OCI-LY3 (cell line): ENCODE data around the gene CD96.

ENCODE experiments used
- H2AFZ ChIP-seq: fragments of 200-600, 300-600 bp; shearing (Covaris generic); 2 replicates; pipeline ENCODE4 v1.6.0; 2014; ENCODE audit warnings: antibody characterized with exemption, low read depth, low read length
- H3K27ac ChIP-seq: fragments of 200-600, 300-600 bp; sonication (generic); 2 replicates; pipeline ENCODE4 v1.5.1; 2014; ENCODE audit warnings: mild to moderate bottlenecking, low read length, moderate library complexity, mixed read lengths
- H3K27me3 ChIP-seq: fragments of 200-600, 300-600 bp; sonication (generic); 2 replicates; pipeline ENCODE4 v1.6.1; 2014; ENCODE audit warnings: low read depth, low read length, mixed read lengths
- H3K36me3 ChIP-seq: fragments of 200-600, 300-600 bp; sonication (generic); replicated peaks from 2 replicates; pipeline ENCODE3; 2014; ENCODE audit warnings: low read depth, low read length, mixed read lengths
- H3K4me1 ChIP-seq: fragments of 300-600, 200-600 bp; sonication (generic); 2 replicates; pipeline ENCODE4 v1.6.1; 2014; ENCODE audit warnings: low read length, mixed read lengths
- H3K4me2 ChIP-seq: fragments of 200-600, 300-600 bp; sonication (generic); 2 replicates; pipeline ENCODE4 v1.6.1; 2014; ENCODE audit warnings: low read length, mixed read lengths
- H3K4me3 ChIP-seq: fragments of 300-600, 200-600 bp; sonication (generic); 2 replicates; pipeline ENCODE4 v1.5.1; 2014; ENCODE audit warnings: antibody characterized with exemption, mild to moderate bottlenecking, low read length, moderate library complexity
- H3K79me2 ChIP-seq: fragments of 300-600, 200-600 bp; shearing (Covaris generic); 2 replicates; pipeline ENCODE4 v1.6.1; 2014; ENCODE audit warnings: mild to moderate bottlenecking, low read length, mixed read lengths
- H3K9ac ChIP-seq: fragments of 300-600, 200-600 bp; shearing (Covaris generic); 2 replicates; pipeline ENCODE4 v1.6.0; 2014; ENCODE audit warnings: mild to moderate bottlenecking, low read length, moderate library complexity
- H3K9me3 ChIP-seq: fragments of 200-600, 300-600 bp; shearing (Covaris generic); 2 replicates; pipeline ENCODE4 v1.6.1; 2014; ENCODE audit warnings: low read length, mixed read lengths; ENCODE audit not compliant: insufficient read depth
- H4K20me1 ChIP-seq: fragments of 200-600, 300-600 bp; sonication (generic); 2 replicates; pipeline ENCODE4 v1.6.1; 2016; ENCODE audit warnings: low read length, mixed read lengths; ENCODE audit not compliant: insufficient read depth
- EZH2phosphoT487 ChIP-seq: fragments of 200-600 bp; shearing (Covaris generic); IDR thresholded peaks from 2 replicates; pipeline ENCODE4 v1.6.1; 2018; ENCODE audit warnings: antibody characterized with exemption, mixed run types, low read depth
- TF ChIP-seq, protein P1 (sequence below): fragments of 200-600, 300-600 bp; sonication (generic); IDR thresholded peaks from 2 replicates; pipeline ENCODE4 v1.5.1; 2014; ENCODE audit warnings: antibody characterized with exemption, low read length, low read depth

The CD96 gene

GRCh38 chr3:111506435-111506834 is 35.6 kb upstream of the CD96 start:
- no peak overlapping the region for H2AFZ ChIP-seq
- H3K27ac ChIP-seq, result no peak overlapping the region
- H4K20me1 ChIP-seq, result no peaks in the 10 kb centered on the region
- no peaks in the 10 kb centered on the region for H3K36me3 ChIP-seq
- no peaks in the 10 kb centered on the region for H3K27me3 ChIP-seq
- no peak overlapping the region for H3K4me3 ChIP-seq
- no peaks in the 10 kb centered on the region for H3K4me1 ChIP-seq
- H3K79me2 ChIP-seq, result no peaks in the 10 kb centered on the region
- H3K9me3 ChIP-seq, result no peaks in the 10 kb centered on the region
- TF ChIP-seq, protein P1, sequence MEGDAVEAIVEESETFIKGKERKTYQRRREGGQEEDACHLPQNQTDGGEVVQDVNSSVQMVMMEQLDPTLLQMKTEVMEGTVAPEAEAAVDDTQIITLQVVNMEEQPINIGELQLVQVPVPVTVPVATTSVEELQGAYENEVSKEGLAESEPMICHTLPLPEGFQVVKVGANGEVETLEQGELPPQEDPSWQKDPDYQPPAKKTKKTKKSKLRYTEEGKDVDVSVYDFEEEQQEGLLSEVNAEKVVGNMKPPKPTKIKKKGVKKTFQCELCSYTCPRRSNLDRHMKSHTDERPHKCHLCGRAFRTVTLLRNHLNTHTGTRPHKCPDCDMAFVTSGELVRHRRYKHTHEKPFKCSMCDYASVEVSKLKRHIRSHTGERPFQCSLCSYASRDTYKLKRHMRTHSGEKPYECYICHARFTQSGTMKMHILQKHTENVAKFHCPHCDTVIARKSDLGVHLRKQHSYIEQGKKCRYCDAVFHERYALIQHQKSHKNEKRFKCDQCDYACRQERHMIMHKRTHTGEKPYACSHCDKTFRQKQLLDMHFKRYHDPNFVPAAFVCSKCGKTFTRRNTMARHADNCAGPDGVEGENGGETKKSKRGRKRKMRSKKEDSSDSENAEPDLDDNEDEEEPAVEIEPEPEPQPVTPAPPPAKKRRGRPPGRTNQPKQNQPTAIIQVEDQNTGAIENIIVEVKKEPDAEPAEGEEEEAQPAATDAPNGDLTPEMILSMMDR, result no peak
- no peak for TF ChIP-seq EZH2phosphoT487
- H3K4me2 ChIP-seq, result no peak overlapping the region
- no peak overlapping the region for H3K9ac ChIP-seq

GRCh38 chr3:111509308-111509707 is 32.7 kb upstream of the CD96 start:
- Histone ChIP-seq H4K20me1 (no peaks in the 10 kb centered on the region), H3K4me3 (no peak overlapping the region), H3K9me3 (no peaks in the 10 kb centered on the region), H2AFZ (no peak overlapping the region), H3K4me2 (no peak overlapping the region), H3K36me3 (no peaks in the 10 kb centered on the region), H3K9ac (no peak overlapping the region), H3K27ac (no peak overlapping the region), H3K4me1 (no peaks in the 10 kb centered on the region), H3K27me3 (no peaks in the 10 kb centered on the region), H3K79me2 (no peaks in the 10 kb centered on the region)
- no peak for TF ChIP-seq EZH2phosphoT487
- TF ChIP-seq, protein P1, result no peak

DNA sequence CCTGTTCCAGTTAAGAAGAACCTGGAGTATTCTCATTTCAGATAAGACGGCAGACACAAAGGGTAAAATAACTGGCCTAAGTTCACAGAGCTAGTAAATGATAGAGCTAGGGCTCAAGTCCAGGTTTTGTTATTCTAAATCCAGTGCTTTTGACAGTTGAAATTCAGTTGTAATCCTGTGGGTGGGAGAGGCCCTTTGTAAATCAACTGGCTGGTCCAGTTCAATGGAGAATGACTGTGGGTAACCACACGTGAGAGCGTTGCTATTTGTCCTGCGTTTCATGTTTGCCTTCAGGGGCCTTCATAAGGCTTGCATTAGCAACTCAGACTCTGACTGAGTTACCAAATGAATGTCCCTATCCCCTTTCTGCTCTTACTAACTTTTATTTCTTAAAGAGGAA is 24.2 kb upstream of the CD96 start:
- Histone ChIP-seq H3K4me1 (no peaks in the 10 kb centered on the region), H2AFZ (no peak overlapping the region), H3K4me3 (no peak overlapping the region), H3K9me3 (no peaks in the 10 kb centered on the region), H4K20me1 (no peaks in the 10 kb centered on the region), H3K4me2 (no peak overlapping the region), H3K27me3 (peaks cover 4% of the 10 kb centered on the region; the same call in 1 of the 2 replicates), H3K27ac (no peak overlapping the region), H3K9ac (no peak overlapping the region), H3K79me2 (no peaks in the 10 kb centered on the region), H3K36me3 (no peaks in the 10 kb centered on the region)
- TF ChIP-seq, protein P1, result no peak

DNA sequence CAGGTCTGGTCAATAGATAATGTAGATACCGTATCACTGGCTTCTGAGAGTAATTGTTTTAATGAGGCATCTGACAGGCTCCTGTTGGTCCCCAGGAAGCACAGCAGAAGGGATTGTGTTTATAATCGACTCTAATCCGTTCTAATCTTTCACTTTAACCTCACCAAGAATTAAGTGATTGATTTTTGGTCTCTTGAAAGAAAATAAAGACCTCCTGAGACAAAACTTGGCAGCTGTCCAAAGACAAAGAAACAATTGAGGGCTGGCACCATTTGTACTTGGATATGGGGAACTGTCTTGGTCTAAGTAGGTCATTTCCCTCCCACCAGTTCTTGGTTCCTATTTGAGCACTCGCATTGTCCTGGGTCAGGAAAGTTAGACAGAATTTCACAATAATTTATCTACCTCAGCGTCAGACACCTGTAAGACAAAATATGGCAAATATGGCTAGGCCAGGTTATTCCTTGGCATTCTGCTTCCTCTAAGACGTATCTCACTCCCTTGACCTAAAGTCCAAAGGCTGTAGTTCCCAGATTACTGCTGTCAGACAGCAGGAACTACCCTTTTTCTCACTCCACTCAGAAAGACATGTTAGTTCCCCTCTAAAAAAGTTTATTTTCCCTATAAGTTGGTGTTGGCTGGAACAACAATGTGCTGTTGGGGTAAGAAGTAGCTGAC is 22.7 kb upstream of the CD96 start:
- Histone ChIP-seq H3K4me1 (no peaks in the 10 kb centered on the region), H3K79me2 (no peaks in the 10 kb centered on the region), H3K36me3 (no peaks in the 10 kb centered on the region), H3K27me3 (peaks cover 4% of the 10 kb centered on the region; the same call in 1 of the 2 replicates), H2AFZ (no peak overlapping the region), H3K9ac (no peak overlapping the region), H3K4me3 (no peak overlapping the region), H3K4me2 (no peak overlapping the region), H3K9me3 (no peaks in the 10 kb centered on the region), H4K20me1 (no peaks in the 10 kb centered on the region), H3K27ac (no peak overlapping the region)
- TF ChIP-seq, protein P1, result no peak
- no peak for TF ChIP-seq EZH2phosphoT487
